Erythroblast (primary cell): ENCODE results near the gene GTF2F1.

ENCODE experiments used
- GATA1 ChIP-seq: IDR thresholded peaks from 2 replicates; pipeline ENCODE4 v1.6.1; 2011; ENCODE audit warnings: low read depth, mild to moderate bottlenecking, control low read depth, low read length, moderate library complexity
- POLR2A ChIP-seq: IDR thresholded peaks from 2 replicates; pipeline ENCODE4 v1.6.1; 2011; ENCODE audit warnings: mild to moderate bottlenecking, low read length

GRCh38 chr19:6416658-6417405 lies 23.9 kb upstream of the GTF2F1 start:
- TF ChIP-seq POLR2A: no peak
- TF ChIP-seq GATA1: no peak
